HL-60 (cell line): ENCODE results near the gene MDM4.

Experiments
- DNase-seq, 2 experiments: peaks; one replicate each; pipeline ENCODE4 v3.0.0-alpha.2; 2010 to 2020; ENCODE audit warnings: low read depth in 1 of 2, low spot score in 1 of 2
- H3K27ac ChIP-seq: fragments of 250-450 bp; sonication (Bioruptor Pico); replicated peaks from 2 replicates; pipeline ENCODE4 v1.5.1; 2020; ENCODE audit warnings: mild to moderate bottlenecking, moderate library complexity
- H3K27me3 ChIP-seq: fragments of 250-450 bp; sonication (Bioruptor Pico); 2 replicates; pipeline ENCODE4 v1.5.1; 2021; ENCODE audit warnings: mild to moderate bottlenecking, moderate library complexity; ENCODE audit not compliant: insufficient read depth, poor library complexity, severe bottlenecking
- H3K4me3 ChIP-seq: replicated peaks from 2 replicates; pipeline ENCODE4 v1.5.1; 2011; ENCODE audit warnings: mild to moderate bottlenecking, control low read depth, low read length; ENCODE audit not compliant: insufficient read depth
- CTCF ChIP-seq: IDR thresholded peaks from one replicate; pipeline ENCODE4 v1.5.1; 2011; ENCODE audit warnings: low read length, control low read depth, inconsistent platforms; ENCODE audit not compliant: insufficient read depth
- GABPA ChIP-seq: IDR thresholded peaks from 2 replicates; pipeline ENCODE4 v1.6.1; 2012; ENCODE audit warnings: low read depth
- POLR2AphosphoS5 ChIP-seq: IDR thresholded peaks from 2 replicates; pipeline ENCODE4 v1.6.1; 2012; ENCODE audit warnings: low read depth
- REST ChIP-seq: IDR thresholded peaks from 2 replicates; pipeline ENCODE4 v1.6.1; 2012; ENCODE audit warnings: low read depth; ENCODE audit not compliant: insufficient replicate concordance
- SPI1 ChIP-seq: IDR thresholded peaks from 2 replicates; pipeline ENCODE4 v1.6.1; 2012; ENCODE audit warnings: low read depth, mild to moderate bottlenecking, borderline replicate concordance

Gene MDM4

GRCh38 chr1:204494281-204495077 is 21.7 kb upstream of the MDM4 start, which contains the start of gene PIK3C2B:
PIK3C2B (minus strand) TSS chr1:204494805; CDS start chr1:204469802, 25,003 bp downstream.
- peak; percentile 77 for DNase-seq
- Histone ChIP-seq H3K4me3 (peak within 1 kb of the TSS; percentile 84), H3K27ac (peak within 1 kb of the TSS; percentile 46), H3K27me3 (peaks cover 6% of the 10 kb centered on the region)
- peak; percentile 34 for TF ChIP-seq CTCF
- no peak for TF ChIP-seq SPI1
- no peak for TF ChIP-seq REST
- TF ChIP-seq POLR2AphosphoS5, result no peak
- TF ChIP-seq GABPA, result no peak

GRCh38 chr1:204495078-204495753 is 21.0 kb upstream of the MDM4 start:
- DNase-seq, result no peak
- Histone ChIP-seq H3K27ac (no peak overlapping the region), H3K4me3 (peak overlapping the region; percentile 84), H3K27me3 (peaks cover 6% of the 10 kb centered on the region)
- TF ChIP-seq GABPA, result no peak
- TF ChIP-seq SPI1, result no peak
- TF ChIP-seq CTCF, result no peak
- no peak for TF ChIP-seq REST
- no peak for TF ChIP-seq POLR2AphosphoS5

GRCh38 chr1:204495777-204496176 is 20.4 kb upstream of the MDM4 start:
- no peak for DNase-seq
- no peak for TF ChIP-seq SPI1
- no peak for TF ChIP-seq REST
- TF ChIP-seq GABPA, result no peak
- no peak for TF ChIP-seq CTCF
- TF ChIP-seq POLR2AphosphoS5, result no peak
- Histone ChIP-seq H3K27me3 (peaks cover 6% of the 10 kb centered on the region), H3K4me3 (no peak overlapping the region), H3K27ac (no peak overlapping the region)
